GM12878 (cell line): ENCODE measurements around the gene TMEM144. TPM values are rescaled to one million over a fixed set of nuclear protein-coding genes. Genes with fewer than 3 reads are reported as not detected.

ENCODE experiments used
- ATAC-seq: fragments of 200-7000 bp; cut with Tn5 transposase; 3 replicates; pipeline ENCODE4 v1.9.1; 2020; ENCODE audit warnings: mild to moderate bottlenecking, moderate library complexity
- BruUV-seq: library from RNA; stranded (reverse); fragments of 400-500 nt; replicated peaks from 2 replicates; lab custom pipeline; 2021; lab: Mats Ljungman, UMichigan
- CTCF ChIA-PET: fragments of 300-600 bp; sonication (Branson Sonifier 250); formaldehyde crosslinking; extraction: SDS; loops from one replicate; lab custom pipeline; 2021; ENCODE audit warnings: inconsistent platforms; lab: Yijun Ruan, JAX
- POLR2A ChIA-PET: fragments of 350-600 bp; formaldehyde crosslinking; extraction: SDS; loops from one replicate; lab custom pipeline; 2021; ENCODE audit warnings: inconsistent platforms; lab: Charles Lee
- RAD21 ChIA-PET: fragments of 300-600 bp; sonication (Branson Sonifier 250); formaldehyde crosslinking; loops from one replicate; lab custom pipeline; 2023; ENCODE audit warnings: antibody characterized with exemption; ENCODE audit not compliant: unreplicated experiment; lab: Charles Lee
- SMC1A ChIA-PET: fragments of 300-600 bp; sonication (Branson Sonifier 250); formaldehyde crosslinking; loops from one replicate; lab custom pipeline; 2023; ENCODE audit not compliant: unreplicated experiment, uncharacterized antibody; lab: Charles Lee
- DNase-seq: peaks from one replicate; pipeline ENCODE4 v3.0.0-alpha.2; 2011; ENCODE audit warnings: low read depth, low spot score
- FAIRE-seq: peaks from 3 replicates; lab custom pipeline; 2011; peaks lifted over from hg19 to GRCh38; lab: Jason Lieb, UNC
- H2AFZ ChIP-seq: 2 replicates; pipeline ENCODE4 v1.6.0; 2011; ENCODE audit warnings: low read depth, low read length, control low read depth; ENCODE audit not compliant: control insufficient read depth
- H3K27ac ChIP-seq: 2 replicates; pipeline ENCODE4 v1.5.1; 2011; ENCODE audit warnings: control low read depth; ENCODE audit not compliant: control insufficient read depth, insufficient read depth
- H3K27me3 ChIP-seq, 2 experiments: replicated peaks in 1 of 2; 2 replicates each; pipeline versions ENCODE4 v1.6.0 to v1.6.1; 2011; ENCODE audit warnings: low read length in 1 of 2; ENCODE audit not compliant: control insufficient read depth in 2 of 2, insufficient read depth in 2 of 2
- H3K36me3 ChIP-seq, 2 experiments: 2 replicates each; pipeline ENCODE4 v1.5.1; 2011; ENCODE audit warnings: low read length in 1 of 2; ENCODE audit not compliant: control insufficient read depth in 2 of 2, insufficient read depth in 2 of 2
- H3K4me1 ChIP-seq: 2 replicates; pipeline ENCODE4 v1.6.1; 2011; ENCODE audit warnings: mild to moderate bottlenecking, low read length, moderate library complexity, mixed read lengths; ENCODE audit not compliant: control insufficient read depth, insufficient read depth
- H3K4me2 ChIP-seq: 2 replicates; pipeline ENCODE4 v1.6.0; 2011; ENCODE audit warnings: control low read depth; ENCODE audit not compliant: control insufficient read depth, insufficient read depth
- H3K4me3 ChIP-seq: fragments of 200-600 bp; sonication (generic); 2 replicates; pipeline ENCODE4 v1.5.1; 2016
- H3K79me2 ChIP-seq: 2 replicates; pipeline ENCODE4 v1.6.0; 2011; ENCODE audit warnings: low read length; ENCODE audit not compliant: control insufficient read depth, insufficient read depth
- H3K9ac ChIP-seq: 2 replicates; pipeline ENCODE4 v1.8.0; 2011; ENCODE audit warnings: low read length, control low read depth, mixed read lengths; ENCODE audit not compliant: control insufficient read depth, insufficient read depth
- H3K9me3 ChIP-seq: replicated peaks from 3 replicates; pipeline ENCODE4 v1.5.1; 2011; ENCODE audit warnings: mild to moderate bottlenecking, low read length; ENCODE audit not compliant: control insufficient read depth, insufficient read depth
- H4K20me1 ChIP-seq: 2 replicates; pipeline ENCODE4 v1.6.0; 2011; ENCODE audit not compliant: control insufficient read depth, insufficient read depth
- FOS ChIP-seq: IDR thresholded peaks from 3 replicates; pipeline ENCODE4 v1.6.1; 2011; ENCODE audit warnings: borderline replicate concordance; ENCODE audit not compliant: insufficient read length; ENCODE audit errors: extremely low read depth
- HCFC1 ChIP-seq: fragments of 150-350 bp; IDR thresholded peaks from 2 replicates; pipeline ENCODE4 v1.6.1; 2014; ENCODE audit warnings: low read length
- JUND ChIP-seq: IDR thresholded peaks from 2 replicates; pipeline ENCODE4 v1.6.1; 2012; ENCODE audit warnings: low read depth, mild to moderate bottlenecking, low read length, improper control_type of control experiment, moderate library complexity
- MTA2 ChIP-seq: fragments of 450-650 bp; IDR thresholded peaks from 2 replicates; pipeline ENCODE4 v1.6.1; 2016; ENCODE audit warnings: low read depth, mild to moderate bottlenecking, moderate library complexity
- NFYA ChIP-seq: IDR thresholded peaks from 2 replicates; pipeline ENCODE4 v1.6.1; 2011; ENCODE audit warnings: low read depth, mild to moderate bottlenecking, low read length, improper control_type of control experiment, borderline replicate concordance
- SREBF2 ChIP-seq: IDR thresholded peaks from 2 replicates; pipeline ENCODE4 v1.6.1; 2012; ENCODE audit warnings: mild to moderate bottlenecking, low read length
- TCF3 ChIP-seq: IDR thresholded peaks from 2 replicates; pipeline ENCODE4 v1.6.1; 2012; ENCODE audit warnings: low read depth, mild to moderate bottlenecking, low read length, borderline replicate concordance; ENCODE audit not compliant: insufficient read depth
- WGBS: methylation state at CpG from one replicate; pipeline ENCODE4 v1.1.6; 2016; ENCODE audit warnings: low lambda C conversion rate; ENCODE audit not compliant: insufficient replicate concordance, insufficient coverage; ENCODE audit errors: missing lambda C conversion rate; 5-methylcytosine and 5-hydroxymethylcytosine counted together
- in situ Hi-C: fragments of 300-500 bp; cut with MboI; formaldehyde crosslinking; loops from 9 replicates; pipeline ENCODE4 v1.14.3; 2018; ENCODE audit warnings: mixed read lengths
- intact Hi-C: fragments of 100-400 bp; cut with micrococcal nuclease; formaldehyde crosslinking; loops from one replicate; pipeline ENCODE4 v1.14.2; 2022; ENCODE audit not compliant: unreplicated experiment
- polyA plus RNA-seq, 11 experiments: library from polyadenylated mRNA; depleted of rRNA in 4 of 11; unstranded in 6 of 11; stranded (reverse) in 5 of 11; fragments of >200 nt; fragmentation: Nextera tagmentation in 4 of 11; fragmentation: Illumina TruSeq in 1 of 11; extraction: Ambion mirVana in 4 of 11; extraction: Trizol in 1 of 11; gene quantifications; 1 replicate in 1 of 11; 2 replicates in 10 of 11; pipeline versions ENCODE4 v1.2.1 to v1.2.3, GENCODE V29; 2011 to 2016; ENCODE audit warnings: inconsistent platforms in 2 of 11, missing spikeins in 2 of 11, low read depth in 1 of 11
- total RNA-seq, 4 experiments: library from RNA; depleted of rRNA in 3 of 4; stranded (reverse); fragments of >200 nt in 3 of 4; fragmentation: Illumina TruSeq in 1 of 4; extraction: Trizol in 1 of 4; gene quantifications; 2 replicates each; pipeline versions ENCODE4 v1.2.1 to v1.2.3, GENCODE V29; 2013 to 2021

Gene TMEM144
- total and polyA plus RNA-seq, 10 of the 15 experiments (the other 5 are each of a cell fraction or from before 2014, with no cell fraction given): 0.08 to 1.8 (median 1.4) TPM

DNA sequence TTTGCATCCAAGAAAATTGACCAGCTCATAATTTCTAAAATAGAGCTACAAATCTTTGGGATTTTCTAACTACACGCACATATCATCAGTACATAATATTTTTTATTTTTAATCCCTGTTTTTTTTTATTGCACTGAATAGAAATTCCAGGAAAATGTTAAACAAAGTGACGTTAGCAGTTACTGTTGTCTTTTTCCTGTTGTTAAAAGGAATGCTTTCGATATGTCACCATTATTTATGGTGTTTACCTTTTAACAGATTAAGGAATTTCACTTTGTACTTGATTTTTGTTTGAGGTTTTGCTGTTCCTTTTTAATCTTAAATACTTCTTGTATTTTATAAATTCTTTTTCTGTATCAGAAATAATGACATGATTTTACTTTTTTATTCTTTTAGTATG lies 89.7 kb downstream of the TMEM144 start:
- H4K20me1 ChIP-seq: no peaks in the 10 kb centered on the region
- H3K4me3 ChIP-seq: no peak overlapping the region
- H3K4me1 ChIP-seq: no peaks in the 10 kb centered on the region
- SMC1A ChIA-PET: interaction anchor here (0.9 to 1.4 kb wide), 2 partner anchors 24 to 415 kb away, joined by 3 read pairs; no protein-coding TSS in a partner anchor
- no peaks in the 10 kb centered on the region for H3K9me3 ChIP-seq
- no peak overlapping the region for H3K4me2 ChIP-seq
- in situ Hi-C loops: no loop called here
- intact Hi-C loops: no loop called here
- no peaks in the 10 kb centered on the region for H3K36me3 ChIP-seq
- TF ChIP-seq TCF3: no peak
- TF ChIP-seq NFYA: no peak
- TF ChIP-seq SREBF2: no peak
- no peak for ATAC-seq
- DNase-seq: no peak
- RAD21 ChIA-PET: no interaction called here
- 14% methylated on average over 3 of the region's 3 CpGs for WGBS
- CTCF ChIA-PET: no interaction called here
- no peak overlapping the region for H2AFZ ChIP-seq
- no peak overlapping the region for H3K9ac ChIP-seq
- no TSS peak for BruUV-seq
- no peak overlapping the region for H3K27ac ChIP-seq
- POLR2A ChIA-PET: no interaction called here
- no peaks in the 10 kb centered on the region for H3K79me2 ChIP-seq
- no peak for FAIRE-seq
- H3K27me3 ChIP-seq: no peaks in the 10 kb centered on the region; a peak in 1 of 4 replicates

DNA sequence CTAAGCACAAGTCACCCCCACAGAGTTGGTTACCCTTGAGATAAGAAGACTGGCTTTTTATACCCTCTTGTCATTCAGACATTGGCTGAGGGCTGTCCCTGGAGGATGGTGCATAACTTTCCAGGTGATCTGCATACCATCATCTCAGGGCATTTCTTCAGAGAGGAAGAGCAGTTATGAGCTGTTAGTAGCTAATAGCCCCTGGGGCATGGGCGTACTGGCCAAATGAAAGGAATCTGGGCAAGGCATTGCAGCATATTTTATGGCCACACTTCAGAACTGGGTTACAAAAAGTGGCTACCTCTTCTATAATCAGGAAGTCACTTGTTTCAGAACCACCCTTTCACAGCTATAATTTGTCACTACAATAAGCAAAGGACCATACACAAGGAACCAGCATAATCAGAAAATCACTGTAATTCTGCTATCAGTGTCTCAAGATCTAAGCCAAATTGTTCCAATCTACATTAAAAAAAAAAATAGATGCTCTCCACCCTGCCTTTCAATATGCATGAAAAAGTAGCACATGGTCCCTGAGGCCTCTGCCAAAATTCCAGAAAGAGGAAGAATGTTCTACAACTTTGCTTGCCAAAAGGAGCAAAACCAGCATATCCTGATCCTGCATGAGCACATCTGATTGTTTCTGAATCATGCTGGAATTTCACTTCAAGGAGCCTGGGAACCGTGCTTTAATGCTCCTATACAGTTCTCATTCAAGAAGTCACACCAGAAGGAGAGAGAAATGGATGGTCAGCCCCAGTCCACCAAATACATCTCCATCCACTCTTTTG lies 92.0 kb downstream of the TMEM144 start:
- FAIRE-seq (no peak), DNase-seq (no peak), ATAC-seq (no peak)
- 0% methylated on average over 2 of the region's 2 CpGs for WGBS
- Histone ChIP-seq H3K4me1 (no peaks in the 10 kb centered on the region), H2AFZ (no peak overlapping the region), H3K9me3 (no peaks in the 10 kb centered on the region), H3K9ac (no peak overlapping the region), H4K20me1 (no peaks in the 10 kb centered on the region), H3K4me3 (no peak overlapping the region)
- ChIA-PET CTCF (no interaction called here), POLR2A (no interaction called here)
- in situ Hi-C loops: no loop called here
- no peak for TF ChIP-seq HCFC1
- no peak for TF ChIP-seq MTA2
- TF ChIP-seq FOS: no peak
- TF ChIP-seq JUND: no peak
- TF ChIP-seq, all 136 proteins: peak for 0
- Histone ChIP-seq H3K4me2 (no peak overlapping the region), H3K79me2 (no peaks in the 10 kb centered on the region), H3K36me3 (no peaks in the 10 kb centered on the region), H3K27me3 (no peaks in the 10 kb centered on the region; a peak in 1 of 4 replicates), H3K27ac (no peak overlapping the region)
- BruUV-seq: no TSS peak
- RAD21 ChIA-PET: no interaction called here
- SMC1A ChIA-PET: interaction anchor here (0.6 kb wide), 1 partner anchor 587 kb away, joined by 3 read pairs; no protein-coding TSS in a partner anchor
- intact Hi-C loops: no loop called here
